GM23338 (cell line): ENCODE results near the gene PAK4. TPM values are rescaled to one million over a fixed set of nuclear protein-coding genes. Genes with fewer than 3 reads are reported as not detected.

Source experiments
- ATAC-seq: fragments of 200-7000 bp; cut with Tn5 transposase; 3 replicates; pipeline ENCODE4 v1.9.1; 2020
- DNase-seq: peaks from one replicate; pipeline ENCODE4 v3.0.0-alpha.2; 2015; ENCODE audit warnings: low spot score
- H2AFZ ChIP-seq: fragments of 200-600 bp; sonication (generic); 2 replicates; pipeline ENCODE4 v1.8.0; 2016; ENCODE audit warnings: antibody characterized with exemption, mild to moderate bottlenecking, moderate library complexity
- H3F3A ChIP-seq: fragments of 200-600 bp; sonication (generic); replicated peaks from 2 replicates; pipeline ENCODE4 v1.8.0; 2017; ENCODE audit warnings: antibody characterized with exemption, mixed run types, low read depth
- H3K27ac ChIP-seq: fragments of 200-600 bp; sonication (generic); 2 replicates; pipeline ENCODE4 v1.6.1; 2016; ENCODE audit warnings: low read depth
- H3K27me3 ChIP-seq: fragments of 200-600 bp; sonication (generic); 2 replicates; pipeline ENCODE4 v1.8.0; 2016; ENCODE audit warnings: mild to moderate bottlenecking, mixed run types, moderate library complexity; ENCODE audit not compliant: insufficient read depth
- H3K36me3 ChIP-seq: fragments of 200-600 bp; sonication (generic); 2 replicates; pipeline ENCODE4 v1.8.0; 2016; ENCODE audit warnings: mild to moderate bottlenecking; ENCODE audit not compliant: insufficient read depth
- H3K4me1 ChIP-seq: fragments of 200-600 bp; sonication (generic); 2 replicates; pipeline ENCODE4 v1.8.0; 2016; ENCODE audit warnings: mild to moderate bottlenecking, moderate library complexity; ENCODE audit not compliant: insufficient read depth
- H3K4me2 ChIP-seq: fragments of 200-600 bp; sonication (generic); 2 replicates; pipeline ENCODE4 v1.7.1; 2017; ENCODE audit warnings: mixed run types
- H3K4me3 ChIP-seq: fragments of 200-600 bp; sonication (generic); 2 replicates; pipeline ENCODE4 v1.6.1; 2016; ENCODE audit warnings: mixed run types
- H3K79me2 ChIP-seq: fragments of 200-600 bp; sonication (generic); replicated peaks from 2 replicates; pipeline ENCODE4 v1.8.0; 2017; ENCODE audit warnings: mild to moderate bottlenecking; ENCODE audit not compliant: insufficient read depth
- H3K9me2 ChIP-seq: fragments of 200-600 bp; sonication (generic); 2 replicates; pipeline ENCODE4 v1.8.0; 2017; ENCODE audit not compliant: insufficient read depth
- H4K20me1 ChIP-seq: fragments of 200-600 bp; sonication (generic); replicated peaks from 2 replicates; pipeline ENCODE4 v1.8.0; 2017; ENCODE audit warnings: mild to moderate bottlenecking; ENCODE audit not compliant: insufficient read depth
- H3K27ac Mint-ChIP-seq: 2 replicates; pipeline ENCODE4 v1.8.0; 2020; ENCODE audit warnings: inconsistent platforms, mild to moderate bottlenecking, moderate library complexity, mixed read lengths
- H3K27me3 Mint-ChIP-seq: 3 replicates; pipeline ENCODE4 v1.8.0; 2022; ENCODE audit warnings: low read depth, mild to moderate bottlenecking, moderate library complexity, mixed read lengths, inconsistent platforms; ENCODE audit not compliant: insufficient read depth, poor library complexity
- H3K36me3 Mint-ChIP-seq: 3 replicates; pipeline ENCODE4 v1.8.0; 2021; ENCODE audit warnings: low read depth, mild to moderate bottlenecking, inconsistent platforms, moderate library complexity, mixed read lengths
- H3K4me1 Mint-ChIP-seq: 3 replicates; pipeline ENCODE4 v1.8.0; 2020; ENCODE audit warnings: mild to moderate bottlenecking, inconsistent platforms, mixed read lengths
- H3K4me3 Mint-ChIP-seq: 3 replicates; pipeline ENCODE4 v1.8.0; 2021; ENCODE audit warnings: moderate library complexity, mild to moderate bottlenecking, inconsistent platforms, mixed read lengths
- H3K9me3 Mint-ChIP-seq: 3 replicates; pipeline ENCODE4 v1.8.0; 2020; ENCODE audit warnings: moderate library complexity, mild to moderate bottlenecking, inconsistent platforms, mixed read lengths
- CREB1 ChIP-seq: fragments of 250-450 bp; sonication (Bioruptor Pico); IDR thresholded peaks from 2 replicates; pipeline ENCODE4 v1.5.0; 2020; ENCODE audit warnings: low read depth, mild to moderate bottlenecking, moderate library complexity
- EZH2 ChIP-seq: fragments of 200-600 bp; sonication (generic); IDR thresholded peaks from one replicate; pipeline ENCODE4 v1.8.0; 2017; ENCODE audit warnings: antibody characterized with exemption, mild to moderate bottlenecking, low read depth; ENCODE audit not compliant: unreplicated experiment
- JUNB ChIP-seq: IDR thresholded peaks from one replicate; pipeline ENCODE4 v1.6.1; 2016; ENCODE audit warnings: antibody characterized with exemption; ENCODE audit not compliant: unreplicated experiment
- NANOG ChIP-seq: IDR thresholded peaks from 2 replicates; pipeline ENCODE4 v1.6.1; 2016; ENCODE audit warnings: antibody characterized with exemption, borderline replicate concordance
- ZNF462 ChIP-seq: fragments of 250-450 bp; sonication (Bioruptor Pico); IDR thresholded peaks from 2 replicates; pipeline ENCODE4 v1.5.0; 2020; ENCODE audit warnings: mild to moderate bottlenecking, moderate library complexity
- polyA plus RNA-seq: library from polyadenylated mRNA; unstranded; fragments of >200 nt; fragmentation: Nextera tagmentation; extraction: Ambion mirVana; gene quantifications from 2 replicates; pipeline ENCODE4 v1.2.1, GENCODE V29; 2016
- total RNA-seq: library from RNA; depleted of rRNA; stranded (reverse); fragments of >200 nt; shearing (Covaris generic); gene quantifications from 2 replicates; pipeline ENCODE4 v1.2.3, GENCODE V29; 2014

The PAK4 gene
- total and polyA plus RNA-seq, 2 experiments from 2014 or later: 28.7 to 35.4 TPM

GRCh38 chr19:39082745-39083598 is 42.6 kb upstream of the PAK4 start (continued):
- TF ChIP-seq ZNF462 (CRISPR knock-in tag) (no peak), NANOG (no peak), CREB1 (CRISPR knock-in tag) (no peak), EZH2 (no peak)

GRCh38 chr19:39083599-39083982 is 42.0 kb upstream of the PAK4 start:
- no peak for ATAC-seq
- H3K36me3 Mint-ChIP-seq: no peaks in the 10 kb centered on the region; the same call in 2 of the 3 replicates
- peak overlapping the region; percentile 75 for H3K4me3 Mint-ChIP-seq
- H3K79me2 ChIP-seq: no peaks in the 10 kb centered on the region
- H3K4me1 ChIP-seq: peaks cover 15% of the 10 kb centered on the region
- H3K9me2 ChIP-seq: no peaks in the 10 kb centered on the region
- H3K9me3 Mint-ChIP-seq: no peaks in the 10 kb centered on the region
- no peak for DNase-seq
- no peak overlapping the region for H3K27ac ChIP-seq
- H3K4me2 ChIP-seq: peak overlapping the region; percentile 96
- H3K4me1 Mint-ChIP-seq: peaks cover 19% of the 10 kb centered on the region
- H3F3A ChIP-seq: no peaks in the 10 kb centered on the region
- H4K20me1 ChIP-seq: no peaks in the 10 kb centered on the region
- no peaks in the 10 kb centered on the region for H3K36me3 ChIP-seq
- H3K4me3 ChIP-seq: peak overlapping the region; percentile 73
- H2AFZ ChIP-seq: peak overlapping the region; percentile 100
- no peak overlapping the region for H3K27ac Mint-ChIP-seq
- peaks cover 34% of the 10 kb centered on the region for H3K27me3 Mint-ChIP-seq
- peak; percentile 72 for TF ChIP-seq EZH2
- no peak for TF ChIP-seq JUNB
- peaks cover 41% of the 10 kb centered on the region for H3K27me3 ChIP-seq
